Stimulated activated CD8-positive, alpha-beta memory T cell treated with anti-CD3 and anti-CD28 coated beads, Interleukin-12 subunit alpha, Interleukin-12 subunit beta, amount 100 ng/mL, for 4 hours (primary cell): Measurements from ENCODE around the gene GPX1.
"Not testable (repeated sequence)": the region's sequence is repeated elsewhere in the genome, so short reads cannot be mapped to it uniquely, and the experiment has no call there.

Source experiments
- DNase-seq: peaks from one replicate; pipeline ENCODE4 v3.0.0-alpha.2; 2020; ENCODE audit warnings: low read depth

Gene GPX1

DNA sequence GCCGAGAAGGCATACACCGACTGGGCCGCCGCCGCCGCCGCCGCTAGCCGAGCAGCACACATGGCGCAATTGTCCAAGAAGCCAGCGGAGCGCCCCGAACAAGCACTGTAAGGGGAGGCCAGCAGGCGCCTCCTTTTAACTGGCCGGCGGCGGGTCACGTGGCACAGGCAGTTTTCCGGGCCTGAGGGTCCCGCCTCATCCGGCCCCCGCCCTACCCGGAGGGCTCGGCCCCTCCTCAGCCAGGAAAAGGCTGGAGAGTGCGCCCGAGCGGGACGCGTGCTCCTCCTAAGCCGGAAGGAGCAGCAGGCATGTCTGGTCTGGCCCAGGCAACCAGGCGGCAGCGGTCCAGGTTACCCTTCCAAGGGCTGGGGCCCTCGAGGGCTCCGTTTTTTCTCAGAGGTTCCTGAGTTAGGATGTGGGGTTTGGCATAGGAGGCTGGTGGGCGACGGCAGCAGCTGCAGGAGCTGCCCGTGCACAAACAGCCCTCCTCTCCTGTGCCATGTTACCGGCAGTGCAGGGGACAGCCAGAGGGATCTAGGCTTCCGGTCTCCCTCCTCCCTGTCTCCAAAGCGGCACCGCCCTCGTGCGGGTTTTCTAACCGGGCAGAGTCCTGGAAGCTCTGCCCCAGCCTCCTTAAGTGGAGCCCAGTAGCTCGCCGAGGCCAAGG is at the start of gene GPX1:
Gene GPX1 (minus strand): TSS at position 137 of the 667 bp plus-strand sequence. CDS start 75 bp downstream, at position 62.
- peak; percentile 58 for DNase-seq

DNA sequence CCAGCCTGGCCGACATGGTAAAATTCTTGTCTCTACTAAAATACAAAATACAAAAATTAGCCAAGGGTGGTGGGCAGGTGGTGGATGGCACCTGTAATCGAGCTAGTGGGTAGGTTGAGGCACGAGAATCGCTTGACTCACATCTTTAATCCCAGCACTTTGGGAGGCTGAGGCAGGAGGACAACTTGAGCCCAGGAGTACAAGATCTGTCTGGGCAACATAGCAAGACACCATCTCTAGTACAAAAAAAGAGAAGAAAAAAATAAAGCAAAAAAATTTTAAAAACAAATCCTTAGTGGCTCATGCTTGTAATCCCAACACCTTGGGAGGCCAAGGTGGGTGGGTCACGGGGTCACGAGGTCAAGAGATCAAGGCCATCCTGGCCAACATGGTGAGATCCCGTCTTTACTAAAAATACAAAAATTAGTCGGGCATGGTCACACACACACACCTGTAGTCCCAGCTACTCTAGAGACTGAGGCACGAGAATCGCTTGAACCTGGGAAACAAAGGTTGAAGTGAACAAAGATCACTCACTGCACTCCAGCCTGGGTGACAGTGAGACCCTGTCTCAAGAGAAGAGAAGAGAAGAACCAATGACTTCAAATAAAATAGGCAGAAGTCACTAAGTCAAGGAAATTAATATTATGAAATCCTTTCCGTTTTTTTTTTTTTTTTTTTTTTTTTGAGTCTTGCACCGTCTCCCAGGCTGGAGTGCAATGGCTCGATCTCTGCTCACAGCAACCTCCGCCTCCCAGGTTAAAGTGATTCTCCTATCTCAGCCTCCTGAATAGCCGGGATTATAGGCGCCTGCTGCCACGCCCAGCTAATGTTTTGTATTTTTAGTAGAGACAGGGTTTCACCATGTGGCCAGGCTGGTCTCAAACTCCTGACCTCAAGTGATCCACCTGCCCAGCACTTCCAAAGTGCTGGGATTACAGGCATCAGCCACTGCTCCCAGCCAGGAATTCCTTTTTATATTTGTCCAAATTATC is 48.7 kb upstream of the GPX1 start:
- no peak for DNase-seq

DNA sequence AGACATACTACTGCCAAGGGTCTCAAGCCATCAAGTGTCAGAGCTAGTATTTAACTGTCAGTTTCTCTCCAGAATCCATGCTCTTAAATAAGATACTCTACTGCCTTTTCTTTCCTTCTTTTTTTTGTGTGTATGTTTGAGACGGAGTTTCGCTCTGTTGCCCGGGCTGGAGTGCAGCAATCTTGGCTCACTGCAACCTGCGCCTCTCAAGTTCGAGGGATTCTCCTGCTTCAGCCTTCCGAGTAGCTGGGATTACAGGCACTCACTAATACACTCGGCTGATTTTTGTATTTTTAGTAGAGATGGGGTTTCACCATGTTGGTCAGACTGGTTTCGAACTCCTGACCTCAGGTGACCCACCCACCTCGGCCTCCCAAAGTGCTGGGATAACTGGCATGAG is 47.4 kb upstream of the GPX1 start:
- DNase-seq, result not testable (repeated sequence)

DNA sequence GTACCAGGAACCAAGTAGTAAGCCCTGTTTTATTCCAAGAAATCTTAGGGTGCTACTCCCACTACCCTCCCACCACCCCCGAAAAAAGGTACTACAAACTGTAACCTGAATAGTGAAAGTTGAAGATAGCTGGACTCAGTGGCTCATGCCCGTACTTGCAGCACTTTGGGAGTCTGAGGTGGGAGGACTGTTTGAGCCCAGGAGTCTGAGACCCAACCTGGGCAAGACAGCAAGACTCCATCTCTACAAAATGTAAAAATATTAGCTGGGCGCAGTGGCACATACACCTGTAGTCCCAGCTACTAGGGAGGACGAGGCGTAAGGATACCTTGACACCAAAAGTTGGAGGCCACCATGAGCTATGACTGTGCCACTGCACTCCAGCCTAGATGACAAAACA is 45.7 kb upstream of the GPX1 start:
- DNase-seq, result no peak

DNA sequence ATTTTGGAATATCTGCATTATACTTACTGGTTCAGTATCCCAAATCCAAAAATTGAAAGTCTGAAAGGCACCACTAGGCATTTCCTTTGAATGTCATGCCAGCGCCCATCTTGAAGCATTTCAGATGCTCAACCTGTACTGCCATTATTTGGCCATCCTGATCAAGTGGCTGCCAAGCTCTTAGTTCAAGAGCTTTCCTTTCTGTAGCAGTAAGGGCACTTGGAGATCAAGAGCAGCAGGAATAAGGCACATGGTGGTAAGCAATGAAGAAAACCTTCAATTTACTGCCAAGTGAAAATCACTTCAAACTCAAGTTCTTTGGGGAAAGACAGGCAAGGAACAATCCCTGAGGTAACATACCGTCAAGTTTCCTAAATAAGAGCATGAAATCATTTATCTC is 43.6 kb upstream of the GPX1 start:
- no peak for DNase-seq

DNA sequence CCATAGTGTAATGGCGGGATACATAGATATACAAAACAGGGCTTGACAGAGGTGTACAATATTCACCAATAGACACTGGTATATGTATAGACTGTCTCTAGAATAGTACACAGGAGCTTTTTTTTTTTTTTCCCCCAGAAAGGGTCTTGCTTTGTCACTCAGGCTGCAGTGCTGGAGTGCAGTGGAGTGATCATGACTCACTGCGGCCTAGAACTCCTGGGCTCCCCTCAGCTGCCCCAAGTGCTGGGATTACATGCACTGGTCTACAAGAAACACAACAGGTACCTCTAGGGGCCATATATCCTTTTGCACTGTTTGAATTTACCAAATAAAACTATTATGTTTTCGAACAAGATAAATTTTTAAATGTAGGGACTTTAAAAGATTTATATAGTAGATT is 41.3 kb upstream of the GPX1 start:
- no peak for DNase-seq

DNA sequence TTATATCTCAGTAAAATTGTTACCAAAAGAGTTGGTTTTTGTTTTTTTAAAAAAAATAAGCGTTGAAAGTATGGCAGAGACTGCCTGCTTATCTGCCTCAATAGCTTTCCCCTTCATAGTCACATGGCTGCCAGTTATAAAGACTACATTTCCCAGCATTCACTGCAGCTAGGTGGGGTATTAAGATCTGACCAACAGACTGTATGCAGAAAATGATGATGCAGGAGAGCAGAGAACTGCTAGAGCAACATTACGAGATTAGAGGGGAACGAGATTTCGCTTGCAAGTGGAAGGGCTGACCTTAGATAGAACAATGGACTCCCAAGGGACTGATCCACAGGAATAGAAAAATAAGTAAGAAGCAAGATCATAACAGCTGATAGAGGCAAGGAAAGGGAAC is 39.3 kb upstream of the GPX1 start:
- no peak for DNase-seq

DNA sequence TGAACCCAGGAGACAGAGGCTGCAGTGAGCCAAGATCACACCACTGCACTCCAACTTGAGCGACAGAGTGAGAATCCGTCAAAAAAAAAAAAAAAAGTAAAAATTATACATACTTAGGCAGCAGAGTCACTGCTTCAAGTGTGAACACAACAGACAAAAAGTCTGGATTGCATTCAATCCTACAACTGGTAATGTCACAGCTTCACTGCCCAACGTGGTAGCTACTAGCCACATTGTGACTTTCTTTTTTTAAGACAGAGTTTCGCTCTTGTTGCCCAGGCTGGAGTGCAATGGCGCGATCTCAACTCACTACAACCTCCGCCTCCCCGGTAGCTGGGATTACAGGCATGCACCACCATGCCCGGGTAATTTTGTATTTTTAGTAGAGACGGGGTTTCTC is 33.2 kb upstream of the GPX1 start:
- not testable (repeated sequence) for DNase-seq

DNA sequence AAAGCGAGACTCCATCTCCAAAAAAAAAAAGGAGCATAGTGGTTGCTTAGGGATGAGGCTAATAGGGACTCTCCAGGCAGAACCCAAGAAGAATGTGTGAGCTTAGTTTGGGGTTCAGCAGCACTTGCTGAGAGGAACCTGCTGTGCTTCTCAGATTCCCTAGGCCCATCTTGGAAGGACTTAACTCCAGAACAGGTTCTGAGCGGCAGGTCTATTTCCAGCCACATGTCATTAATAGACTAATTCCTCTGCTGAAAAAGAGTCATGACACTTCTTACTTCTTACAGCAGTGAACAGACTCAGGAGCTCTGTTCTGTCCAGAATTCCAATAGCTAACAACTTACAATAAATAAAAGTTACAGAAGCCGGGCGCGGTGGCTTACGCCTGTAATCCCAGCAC is 31.1 kb upstream of the GPX1 start:
- DNase-seq, result no peak

DNA sequence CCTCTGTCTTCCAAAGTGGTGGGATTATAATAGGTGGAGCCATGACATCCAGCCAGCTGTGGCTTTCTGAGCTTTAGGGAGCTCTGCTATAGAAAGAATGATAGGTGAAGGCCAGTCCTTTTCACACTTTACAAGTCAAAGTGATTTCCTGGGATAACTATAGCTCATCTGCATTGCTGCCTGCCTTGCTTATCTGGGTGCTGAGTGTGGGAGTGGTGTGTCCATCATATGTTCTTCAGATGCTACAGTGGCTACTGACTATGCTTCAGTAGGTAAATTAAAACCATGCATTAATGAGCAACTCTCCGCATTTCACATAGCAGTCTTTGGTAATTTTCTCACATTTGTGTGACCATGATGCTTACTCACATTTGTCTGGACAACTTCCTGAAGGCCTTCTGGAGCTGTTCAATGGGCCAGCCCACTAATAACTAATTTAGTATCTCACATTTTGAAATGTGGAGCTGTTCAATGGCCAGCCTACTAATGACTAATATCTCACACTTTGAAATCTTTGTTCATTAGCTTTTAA is 30.2 kb upstream of the GPX1 start:
- no peak for DNase-seq

DNA sequence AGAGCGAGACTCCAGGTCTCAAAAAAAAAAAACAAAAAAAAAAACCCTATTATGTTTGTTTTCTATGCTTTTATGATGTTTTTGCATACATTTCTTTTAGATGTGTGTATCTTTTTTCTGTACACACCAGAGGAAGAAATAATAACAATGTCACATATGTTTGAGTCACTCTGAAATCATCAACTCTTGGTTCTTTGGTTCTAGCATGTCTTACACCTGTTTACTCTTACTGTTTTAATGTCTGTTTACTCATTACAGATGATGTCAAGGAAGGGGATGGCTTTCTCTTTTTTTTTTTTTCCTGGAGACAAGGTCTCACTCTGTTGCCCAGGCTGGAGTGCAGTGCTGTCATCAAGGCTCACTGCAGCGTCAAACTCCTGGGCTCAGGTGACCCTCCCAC is 29.6 kb upstream of the GPX1 start:
- no peak for DNase-seq

DNA sequence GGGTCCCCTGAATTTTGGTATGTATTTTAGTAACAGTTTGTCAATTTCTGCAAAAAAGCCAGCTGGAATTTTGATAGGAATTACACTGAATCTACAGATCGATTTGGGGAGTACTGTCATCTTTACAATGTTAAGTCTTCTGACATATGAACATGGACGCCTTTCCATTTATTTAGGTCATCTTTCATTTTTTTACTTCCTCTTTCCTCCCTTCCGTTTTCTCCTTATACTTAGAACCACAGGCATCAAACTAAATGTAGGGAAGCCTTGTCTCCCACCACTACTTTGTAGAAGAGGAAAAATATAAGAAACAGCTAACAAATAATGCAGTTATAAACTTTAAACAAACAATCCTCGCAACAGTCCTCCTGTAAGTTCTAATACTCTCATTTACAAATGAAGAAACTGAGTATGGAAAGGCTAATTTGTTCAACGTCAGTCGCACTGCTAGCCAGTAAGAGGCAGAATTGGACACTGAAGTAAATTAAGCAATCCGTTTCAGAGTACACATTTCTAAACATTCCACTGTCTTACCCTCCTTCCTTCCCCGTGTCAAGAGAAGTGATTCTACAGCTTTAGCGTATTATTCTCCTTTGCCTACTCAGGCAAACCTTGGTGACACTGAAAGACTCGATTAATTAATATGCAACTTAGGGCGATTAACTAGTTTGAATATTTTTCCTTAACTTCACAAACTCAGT is 28.1 kb upstream of the GPX1 start:
- DNase-seq, result no peak

DNA sequence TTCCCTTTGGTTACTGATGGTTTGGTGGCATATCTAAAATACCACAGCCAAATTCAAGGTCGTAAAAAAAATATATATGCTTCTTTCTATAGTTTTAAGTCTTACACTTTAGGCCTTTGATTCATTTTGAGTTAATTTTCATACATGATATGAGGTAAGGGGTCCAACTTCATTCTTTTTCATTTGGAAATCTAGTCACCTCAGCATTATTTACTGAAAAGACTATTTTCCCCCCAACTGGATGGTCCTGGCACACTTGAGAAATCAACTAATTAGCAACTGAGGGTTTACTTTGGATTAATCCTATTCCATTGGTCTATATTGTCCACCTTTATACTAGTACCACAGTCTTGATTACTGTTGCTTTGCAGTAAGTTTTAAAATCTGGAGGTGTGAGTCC is 27.5 kb upstream of the GPX1 start:
- DNase-seq, result no peak

DNA sequence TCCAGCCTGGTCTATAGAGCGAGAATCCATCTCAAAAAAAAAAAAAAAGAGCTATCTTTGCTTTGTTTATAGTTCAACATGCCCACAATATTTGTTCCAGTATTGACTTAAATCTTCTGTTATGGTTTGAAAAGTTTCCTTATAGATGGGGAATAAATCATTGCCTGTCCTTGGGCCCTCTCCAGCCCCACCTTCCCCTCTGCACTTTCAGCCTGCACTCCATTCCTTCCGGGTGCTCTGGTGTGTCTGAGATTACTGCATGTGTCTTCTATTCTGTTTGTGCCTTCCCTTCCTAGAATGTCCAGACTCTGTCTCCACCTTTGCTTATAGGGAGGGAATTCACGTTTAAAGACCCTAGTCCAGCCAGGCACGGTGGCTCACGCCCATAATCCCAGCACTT is 25.2 kb upstream of the GPX1 start:
- DNase-seq, result no peak

DNA sequence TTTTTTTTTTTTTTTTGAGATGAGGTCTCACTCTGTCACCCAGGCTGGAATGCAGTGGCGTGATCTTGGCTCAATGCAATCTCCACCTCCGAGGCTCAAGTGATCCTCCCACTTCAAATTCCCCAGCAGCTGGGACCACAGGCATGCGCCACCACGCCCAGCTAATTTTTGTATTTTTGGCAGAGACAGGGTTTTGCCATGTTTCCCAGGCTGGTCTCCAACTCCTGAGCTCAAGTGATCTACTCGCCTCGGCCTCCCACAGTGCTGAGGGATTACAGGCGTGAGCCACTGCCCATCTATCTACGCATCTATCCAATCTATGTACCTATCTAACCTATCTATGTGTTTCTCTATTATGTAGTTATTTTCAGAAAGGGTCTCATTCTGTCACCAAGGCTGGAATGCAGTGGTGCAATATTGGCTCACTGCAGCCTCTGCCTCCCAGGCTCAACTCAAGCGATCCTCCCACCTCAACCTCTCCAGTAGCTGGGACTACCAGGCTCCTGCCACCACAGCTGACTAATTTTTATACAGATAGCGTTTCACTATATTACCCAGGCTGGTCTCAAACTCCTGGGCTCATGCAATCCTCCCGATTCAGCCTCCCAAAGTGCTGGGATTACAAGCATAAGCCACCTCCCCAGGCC is 20.2 kb upstream of the GPX1 start:
- no peak for DNase-seq

DNA sequence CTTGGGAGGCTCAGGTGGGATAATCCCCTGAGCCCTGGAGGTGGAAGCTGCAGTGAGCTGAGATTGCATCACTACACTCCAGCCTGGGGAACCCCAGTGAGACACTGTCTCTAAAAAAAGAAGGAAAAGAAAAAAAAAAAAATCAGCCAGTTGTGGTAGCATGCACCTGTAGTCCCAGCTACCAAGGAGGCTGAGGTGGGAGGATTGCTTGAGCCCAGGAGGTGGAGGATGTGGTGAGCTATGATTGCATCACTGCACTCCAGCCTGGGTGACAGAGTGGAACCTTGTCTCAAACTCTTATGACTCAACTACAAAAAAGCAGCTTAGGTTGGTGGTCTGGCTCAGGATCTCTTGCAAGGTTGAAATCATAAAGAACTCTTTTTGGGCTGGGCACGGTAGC is 19.3 kb upstream of the GPX1 start:
- peak; percentile 33 for DNase-seq

DNA sequence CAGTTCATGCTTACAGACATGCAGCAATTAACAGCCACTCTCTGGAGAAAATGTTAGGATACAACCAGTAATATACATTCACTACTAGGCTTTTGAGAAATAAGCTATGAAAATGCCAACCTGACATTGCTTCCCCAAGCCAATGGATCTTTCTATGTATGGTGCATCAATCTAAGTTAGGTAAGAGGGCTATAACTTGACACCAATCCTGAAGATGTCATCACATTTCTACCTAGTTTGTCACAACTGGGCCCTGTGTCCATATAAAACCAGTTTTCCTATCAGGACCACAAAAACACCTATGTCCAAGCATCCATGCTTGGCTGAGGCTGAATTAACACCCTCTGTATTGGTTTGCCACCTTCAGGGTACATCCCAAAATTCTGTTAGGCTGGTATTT is 13.8 kb upstream of the GPX1 start:
- no peak for DNase-seq

DNA sequence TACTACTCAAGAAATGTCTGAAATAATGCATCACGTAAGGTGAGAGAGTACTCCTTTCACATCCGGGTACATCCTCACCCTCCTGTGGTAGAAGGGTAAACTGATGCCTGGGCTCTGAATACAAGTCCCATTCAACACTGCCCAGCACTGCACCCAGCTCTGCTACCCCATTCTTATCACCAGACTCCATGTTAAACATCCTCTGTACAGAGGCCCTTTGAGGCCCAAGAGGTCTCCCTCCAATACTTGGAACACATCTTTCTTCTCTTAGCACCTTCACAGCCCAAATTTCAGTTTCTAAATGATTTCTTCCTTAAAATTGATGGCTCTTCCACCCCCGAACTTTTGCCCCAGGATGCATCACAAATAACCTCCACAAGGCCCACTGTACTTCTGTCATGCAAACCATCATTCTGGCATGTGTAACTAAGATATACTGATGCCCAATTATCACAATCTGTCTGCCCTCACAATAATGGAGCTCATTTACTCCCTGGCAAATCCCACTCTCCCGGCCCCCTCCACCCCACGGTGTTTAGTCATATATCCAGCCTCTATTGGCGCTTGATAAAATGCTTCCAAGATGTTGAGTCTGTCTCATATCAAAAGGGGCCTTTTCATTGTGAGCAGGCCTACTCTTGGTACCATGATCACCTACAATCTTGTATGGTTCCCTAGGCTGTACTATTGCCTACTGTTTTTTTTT is 12.6 kb upstream of the GPX1 start:
- DNase-seq, result no peak

DNA sequence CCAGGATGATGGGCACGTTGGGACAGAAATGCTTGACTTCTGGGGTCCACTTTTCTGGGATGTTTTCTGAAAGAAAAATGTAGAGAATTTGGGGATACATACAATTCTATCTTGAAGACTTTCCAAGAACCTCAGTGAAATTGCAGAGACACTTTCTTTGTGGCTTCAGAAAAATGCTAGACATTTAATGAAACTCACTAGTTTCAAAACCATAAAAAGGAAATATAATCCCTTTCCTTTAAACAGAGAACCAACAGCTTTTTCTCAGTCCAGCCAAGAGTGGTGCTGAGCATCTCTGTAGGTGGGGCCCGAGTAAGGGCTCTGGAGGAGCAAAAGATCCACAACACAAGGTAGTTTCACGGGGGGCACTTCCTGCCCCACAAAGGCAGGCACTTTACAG is 4.4 kb upstream of the GPX1 start:
- no peak for DNase-seq

DNA sequence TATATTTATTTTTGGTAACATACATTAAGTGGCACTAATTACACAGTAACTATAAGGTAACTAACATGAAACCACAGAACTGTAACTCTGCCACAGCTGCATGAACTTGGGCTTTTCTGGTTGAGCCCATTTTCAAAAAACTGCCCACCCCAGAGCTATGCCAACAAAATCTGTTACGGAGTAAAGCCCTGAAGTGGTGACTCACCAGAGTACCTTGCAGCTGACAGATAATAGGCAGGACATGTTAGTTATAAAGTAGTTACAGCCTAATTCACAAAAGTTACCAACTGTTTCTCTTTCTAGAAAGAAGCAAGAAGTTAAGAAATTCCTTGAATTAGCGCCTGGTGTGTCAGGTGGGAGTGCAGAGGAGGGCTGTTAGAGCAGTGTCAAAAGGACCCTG is 1.5 kb upstream of the GPX1 start:
- no peak for DNase-seq

DNA sequence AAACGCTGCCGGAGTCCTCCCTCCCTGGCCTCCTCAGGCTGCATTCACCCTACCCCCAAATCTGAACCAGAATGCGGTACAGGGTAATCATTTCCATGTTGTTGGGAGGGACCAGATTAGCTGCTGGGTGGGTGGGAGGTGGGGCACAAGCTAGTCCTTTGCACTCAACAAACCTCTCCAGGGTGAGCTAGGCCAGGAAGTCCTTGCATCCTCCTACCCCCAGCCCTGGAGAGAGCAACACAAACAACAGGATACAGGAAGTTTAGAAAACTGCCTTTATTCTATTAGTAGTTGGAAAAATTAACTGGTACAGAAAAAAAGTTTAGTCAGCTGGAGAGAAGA is 702 bp upstream of the GPX1 start:
- DNase-seq, result peak; percentile 1
